Measurements from ENCODE around the gene PKP2.

DNA sequence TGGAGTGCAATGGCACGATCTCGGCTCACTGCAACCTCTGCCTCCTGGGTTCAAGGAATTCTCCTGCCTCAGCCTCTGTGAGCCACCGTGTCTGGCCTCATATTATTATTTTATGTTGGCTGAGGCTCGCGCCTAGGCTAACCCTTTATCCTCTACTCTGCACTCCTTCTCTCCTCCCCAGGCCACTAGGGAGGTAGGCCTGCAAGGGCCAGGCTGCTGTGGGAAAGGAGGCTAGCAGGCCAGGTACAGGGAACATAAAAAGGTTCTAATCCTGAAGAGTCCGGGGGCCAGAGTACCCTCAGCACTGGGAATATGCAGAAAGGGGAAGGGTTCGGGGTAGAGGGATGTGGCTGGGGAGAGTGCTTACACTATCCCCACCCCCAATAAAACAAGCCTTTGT, 14.9 kb downstream of the PKP2 start:
- TF ChIP-seq POLR2A (IDR thresholded peaks at IDR 0.05), result no peak
- TF ChIP-seq, protein P1, sequence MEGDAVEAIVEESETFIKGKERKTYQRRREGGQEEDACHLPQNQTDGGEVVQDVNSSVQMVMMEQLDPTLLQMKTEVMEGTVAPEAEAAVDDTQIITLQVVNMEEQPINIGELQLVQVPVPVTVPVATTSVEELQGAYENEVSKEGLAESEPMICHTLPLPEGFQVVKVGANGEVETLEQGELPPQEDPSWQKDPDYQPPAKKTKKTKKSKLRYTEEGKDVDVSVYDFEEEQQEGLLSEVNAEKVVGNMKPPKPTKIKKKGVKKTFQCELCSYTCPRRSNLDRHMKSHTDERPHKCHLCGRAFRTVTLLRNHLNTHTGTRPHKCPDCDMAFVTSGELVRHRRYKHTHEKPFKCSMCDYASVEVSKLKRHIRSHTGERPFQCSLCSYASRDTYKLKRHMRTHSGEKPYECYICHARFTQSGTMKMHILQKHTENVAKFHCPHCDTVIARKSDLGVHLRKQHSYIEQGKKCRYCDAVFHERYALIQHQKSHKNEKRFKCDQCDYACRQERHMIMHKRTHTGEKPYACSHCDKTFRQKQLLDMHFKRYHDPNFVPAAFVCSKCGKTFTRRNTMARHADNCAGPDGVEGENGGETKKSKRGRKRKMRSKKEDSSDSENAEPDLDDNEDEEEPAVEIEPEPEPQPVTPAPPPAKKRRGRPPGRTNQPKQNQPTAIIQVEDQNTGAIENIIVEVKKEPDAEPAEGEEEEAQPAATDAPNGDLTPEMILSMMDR (IDR thresholded peaks at IDR 0.05), result no peak
- no peak for TF ChIP-seq POLR2AphosphoS5 (IDR thresholded peaks at IDR 0.05)

Data from breast epithelium (tissue), 3 donors.